Dedifferentiated amniotic fluid mesenchymal stem cell (primary cell): ENCODE results near the gene MCUB.

Experiments used
- DNase-seq: peaks from one replicate; pipeline ENCODE4 v3.0.0-alpha.2; 2016; ENCODE audit errors: extremely low spot score

MCUB gene

DNA sequence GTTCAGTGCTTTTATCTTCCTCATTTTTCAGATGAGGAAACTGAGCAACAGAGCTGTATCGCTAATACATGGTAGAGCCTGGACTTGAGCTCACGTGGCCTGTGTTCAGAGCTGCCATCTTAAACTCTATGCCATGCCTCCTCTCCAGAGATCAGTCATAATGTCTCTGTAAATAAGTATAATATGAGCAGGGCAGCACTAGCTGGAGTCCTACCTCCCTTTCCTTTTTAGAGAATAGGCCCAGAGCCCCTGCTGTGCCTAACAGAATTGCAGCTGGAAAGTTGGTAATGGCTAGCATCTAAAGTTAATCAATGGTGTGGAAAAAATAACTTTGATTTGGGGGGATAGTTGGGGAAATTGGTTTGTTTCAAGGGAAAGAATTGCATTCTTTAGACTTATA lies 122.8 kb downstream of the MCUB start:
- no peak for DNase-seq

DNA sequence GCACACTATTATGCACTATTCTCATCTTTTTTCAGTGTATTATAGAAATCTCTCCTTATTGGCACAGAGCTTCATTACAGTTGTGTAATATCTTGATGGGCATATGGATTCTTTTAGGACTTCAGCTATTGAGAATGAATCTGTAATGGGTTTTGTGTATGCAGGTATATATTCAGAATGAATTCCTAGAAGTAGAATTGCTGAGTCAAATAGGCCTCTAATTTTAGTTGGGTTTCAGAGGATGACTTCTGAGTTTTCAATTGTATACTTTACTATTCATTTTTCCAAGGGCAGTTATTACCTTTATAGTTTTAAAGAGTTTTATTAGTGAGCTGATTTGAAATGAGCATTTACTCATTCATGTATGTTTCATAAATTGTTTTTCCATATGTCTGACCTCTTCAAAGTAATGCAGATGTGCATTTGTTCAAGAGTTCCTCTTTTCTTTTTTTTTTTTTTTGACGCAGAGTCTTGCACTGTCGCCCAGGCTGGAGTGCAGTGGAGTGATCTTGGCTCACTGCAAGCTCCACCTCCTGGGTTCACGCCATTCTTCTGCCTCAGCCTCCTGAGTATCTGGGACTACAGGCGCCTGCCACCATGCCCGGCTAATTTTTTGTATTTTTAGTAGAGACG lies 123.7 kb downstream of the MCUB start:
- no peak for DNase-seq

DNA sequence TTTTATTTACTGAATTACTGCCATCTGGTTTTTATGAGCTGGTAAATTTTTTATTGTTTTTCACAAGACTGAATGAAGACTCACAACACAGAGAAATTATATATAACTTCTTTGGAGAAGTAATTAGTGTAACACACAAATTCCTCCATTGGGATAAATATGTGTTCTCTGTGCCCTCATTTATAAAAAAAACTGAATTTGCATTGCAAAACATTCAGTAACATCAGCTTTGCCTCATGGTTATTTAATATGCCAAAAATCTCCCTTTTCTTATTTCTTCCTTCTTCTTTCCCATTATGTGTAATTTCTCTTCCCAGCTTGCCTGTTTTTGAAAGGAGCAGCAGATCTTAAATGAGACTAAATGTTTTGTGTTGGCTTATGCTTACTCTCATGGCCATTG lies 124.7 kb downstream of the MCUB start:
- no peak for DNase-seq

DNA sequence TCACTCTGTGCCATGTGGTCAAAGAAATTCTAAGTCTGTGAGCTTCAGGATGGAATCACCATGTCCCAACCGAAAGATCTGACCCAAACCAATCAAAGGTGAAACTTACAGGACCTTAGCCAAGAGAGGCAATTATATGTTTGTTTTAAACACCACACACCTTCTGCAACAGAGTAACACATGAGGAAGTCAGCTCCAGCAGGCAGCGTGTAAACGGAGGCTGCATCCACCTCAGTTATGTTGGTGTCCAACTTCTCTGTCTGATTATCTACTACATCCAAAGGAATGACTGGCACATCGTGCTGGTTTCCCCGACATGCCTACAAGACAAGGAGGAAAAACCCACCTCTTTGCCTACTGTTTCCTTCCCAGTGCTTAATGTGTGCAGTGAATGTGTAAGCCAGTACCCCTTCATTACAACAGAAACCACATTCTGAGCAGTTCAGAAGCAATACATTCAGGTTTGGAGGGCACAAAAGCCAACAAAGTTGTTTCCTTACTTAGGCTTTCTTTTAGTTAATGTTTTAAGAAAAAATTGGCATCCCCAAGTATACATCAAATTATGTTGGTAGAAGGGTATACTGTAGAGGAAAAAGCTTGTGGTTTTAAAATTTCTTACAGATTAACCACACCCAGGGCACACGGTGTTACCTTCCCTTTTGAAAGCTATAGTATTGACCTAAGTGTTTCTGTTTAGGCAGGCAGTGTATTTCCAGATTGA lies 130.8 kb downstream of the MCUB start:
- no peak for DNase-seq

DNA sequence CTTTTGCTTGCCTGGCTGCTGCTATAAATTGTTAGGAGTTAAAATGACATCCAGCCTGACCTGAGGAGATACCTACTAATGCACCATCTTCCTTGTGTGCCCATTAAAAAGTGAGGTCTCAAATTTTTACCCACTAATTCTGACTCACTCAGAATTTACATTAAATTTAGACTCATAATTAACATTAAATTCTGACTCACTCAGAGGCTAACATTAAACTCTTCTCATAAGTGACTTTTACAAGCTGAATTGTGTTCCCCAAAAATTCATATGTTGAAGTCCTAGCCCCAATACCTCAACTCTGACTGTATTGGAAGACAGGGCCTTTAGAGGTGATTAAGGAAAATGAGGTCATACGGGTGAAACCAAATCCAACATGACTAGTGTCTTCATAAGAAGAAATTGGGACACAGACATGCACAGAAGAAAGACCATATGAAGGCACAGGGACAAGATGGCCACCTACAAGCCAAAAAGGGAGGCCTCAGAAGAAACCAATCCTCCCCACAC lies 131.4 kb downstream of the MCUB start:
- no peak for DNase-seq

DNA sequence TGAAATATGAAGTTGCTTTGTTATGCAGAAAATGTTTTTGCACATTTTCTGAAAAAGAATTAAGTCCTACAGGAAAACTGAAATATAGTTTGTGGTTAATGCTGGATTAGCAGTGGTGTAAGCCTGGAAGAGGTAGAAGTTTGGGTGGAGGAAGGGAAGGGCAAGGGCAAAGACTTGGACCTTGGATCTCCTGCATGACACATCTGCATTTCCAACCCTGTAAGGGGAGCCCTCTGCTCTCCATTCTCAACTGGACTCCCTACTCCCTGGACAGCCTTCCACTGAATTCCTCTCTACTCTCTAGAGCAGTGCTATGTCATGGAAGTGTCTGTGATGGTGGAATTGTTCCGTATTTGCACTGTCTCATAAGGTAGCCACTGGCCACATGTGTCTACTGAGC lies 138.6 kb downstream of the MCUB start:
- DNase-seq, result no peak

DNA sequence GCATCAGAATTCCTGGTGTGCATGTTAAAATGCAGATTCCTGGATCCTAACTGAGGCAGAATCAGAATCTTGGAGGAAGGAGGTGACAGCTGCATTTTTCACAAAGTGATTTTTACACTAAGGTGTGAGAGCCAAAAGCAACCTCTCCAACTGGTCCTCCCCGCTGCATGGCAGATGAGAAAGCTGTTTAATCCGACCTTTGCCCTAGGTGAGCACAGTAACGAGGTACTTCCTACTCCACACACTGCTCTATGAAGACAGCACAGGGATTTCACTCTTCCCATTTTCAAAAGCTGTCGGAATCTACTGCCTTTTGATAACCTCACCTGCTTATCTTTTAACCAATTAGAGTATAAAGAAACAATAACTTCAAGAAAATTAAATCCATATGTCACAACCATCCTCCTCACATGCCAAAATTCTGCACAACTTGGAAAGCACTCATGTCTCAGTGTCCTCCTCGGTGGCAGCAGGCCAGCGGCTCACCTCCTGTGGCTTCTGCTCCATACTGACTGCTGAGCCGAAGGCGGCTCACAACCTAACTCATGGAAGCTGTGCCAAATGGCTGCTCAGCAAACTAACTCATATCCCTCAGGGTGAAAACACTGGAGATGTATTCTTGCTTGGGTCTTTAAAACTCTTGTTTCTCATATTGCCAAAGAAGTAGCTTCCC lies 139.6 kb downstream of the MCUB start:
- DNase-seq, result no peak

DNA sequence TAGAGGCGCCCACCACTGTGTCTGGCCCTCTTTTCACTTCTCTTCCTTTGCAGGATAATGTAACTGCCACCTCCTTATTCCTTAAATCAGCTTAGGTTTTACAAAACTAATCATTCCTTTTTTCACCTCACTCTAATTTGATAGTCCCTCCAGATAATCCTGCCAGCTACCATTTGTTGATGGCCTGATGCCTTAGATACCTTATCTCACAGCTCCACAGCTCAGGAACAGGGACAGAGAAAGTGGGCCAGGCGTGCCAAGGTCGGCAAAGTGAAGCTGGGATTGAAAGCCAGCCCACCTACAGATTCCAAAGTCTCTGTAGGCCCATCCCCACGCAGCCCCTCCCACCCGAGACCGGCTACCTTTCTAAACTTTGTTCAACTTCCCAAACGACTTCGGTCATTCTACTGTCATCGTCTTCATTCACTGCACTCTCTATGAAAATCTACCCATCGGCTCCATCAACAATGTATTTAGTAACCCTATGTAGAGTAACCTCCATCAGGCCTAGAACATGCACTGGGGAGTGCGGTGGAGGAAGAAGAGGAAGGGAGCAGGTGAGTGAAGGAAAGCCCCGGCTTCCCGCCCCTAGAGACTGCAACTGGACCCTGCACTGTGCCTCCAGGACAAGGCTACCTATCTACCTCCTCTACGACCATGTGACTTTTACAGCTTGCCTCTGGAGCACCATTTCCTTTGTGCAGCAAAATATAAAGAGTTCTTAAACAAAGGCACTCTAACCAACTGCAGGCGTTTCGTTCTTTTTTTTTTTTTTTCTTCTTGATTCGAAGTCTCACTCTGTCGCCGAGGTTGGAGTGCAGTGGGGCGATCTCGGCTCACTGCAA lies 141.7 kb downstream of the MCUB start:
- DNase-seq, result no peak

DNA sequence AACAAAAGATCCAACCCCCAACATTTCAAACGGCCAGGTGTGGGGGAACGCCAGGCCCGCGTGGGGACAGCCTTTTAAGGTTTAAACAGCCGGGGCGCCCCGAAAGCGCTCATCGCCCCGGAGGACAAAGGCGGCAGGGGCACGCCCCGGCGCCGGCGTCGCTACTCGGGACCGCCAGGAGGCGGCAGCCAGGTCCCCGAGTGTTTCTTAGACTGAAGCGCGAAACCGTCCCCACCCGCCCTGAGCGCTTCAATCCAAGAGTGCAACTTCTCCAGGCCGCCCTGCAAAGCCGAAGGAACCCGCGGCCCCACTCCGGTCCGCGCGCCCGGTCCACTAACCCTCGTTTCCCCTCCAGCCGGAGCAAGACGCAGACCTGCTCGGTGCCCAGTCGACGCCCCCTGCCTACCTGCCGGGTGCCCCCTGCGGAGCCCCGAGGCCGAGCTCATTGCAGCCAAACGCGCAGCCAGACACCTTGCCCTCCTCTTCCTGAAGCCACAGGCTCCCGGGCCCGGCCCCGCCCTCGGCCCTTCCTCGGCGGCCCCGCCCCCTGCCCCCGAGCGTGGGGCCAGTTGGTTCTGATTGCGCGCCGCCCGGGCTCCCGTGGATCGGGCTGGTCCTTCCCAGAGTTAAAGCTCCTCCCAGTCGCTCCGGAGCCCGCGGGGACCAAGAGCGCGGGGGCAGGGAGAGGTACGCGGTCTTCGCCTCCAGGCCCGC lies 143.1 kb downstream of the MCUB start, which contains the start of gene CASP6:
TSS of gene CASP6 (minus strand) at position 496 of the 714 bp plus-strand sequence. CDS start at position 446, 50 bp downstream.
- peak; percentile 49 for DNase-seq

DNA sequence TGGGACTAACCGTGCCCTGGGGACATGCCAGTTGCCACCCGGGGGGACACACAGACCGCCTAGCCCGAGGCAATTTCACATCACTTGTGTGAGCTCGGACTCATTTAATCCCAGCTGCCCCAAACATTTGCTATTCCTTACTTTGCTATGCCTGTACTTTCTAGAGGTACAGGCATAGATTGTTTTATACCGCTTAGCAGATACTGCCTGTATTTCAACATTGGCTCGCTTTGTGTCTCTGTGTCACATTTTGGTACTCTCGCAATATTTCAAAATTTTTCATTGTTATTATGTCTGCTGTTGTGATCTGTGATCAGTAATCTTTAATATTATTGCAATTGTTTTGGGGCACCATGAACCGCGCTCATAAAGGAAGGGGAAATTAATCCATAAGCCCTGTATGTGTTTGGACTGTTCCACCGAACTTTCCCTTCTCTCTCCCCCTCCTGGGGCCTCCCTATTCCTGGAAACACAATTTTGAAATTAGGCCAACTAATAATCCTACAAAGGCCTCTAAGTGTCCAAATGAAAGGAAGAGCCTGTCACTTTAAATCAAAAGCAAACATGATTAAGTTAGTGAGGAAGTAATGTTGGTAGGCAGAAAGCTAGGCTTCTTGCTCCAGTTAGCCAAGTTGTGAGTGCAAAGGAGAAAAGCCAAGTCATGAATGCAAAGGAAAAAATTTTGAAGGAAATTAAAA lies 143.8 kb downstream of the MCUB start:
- DNase-seq, result no peak

DNA sequence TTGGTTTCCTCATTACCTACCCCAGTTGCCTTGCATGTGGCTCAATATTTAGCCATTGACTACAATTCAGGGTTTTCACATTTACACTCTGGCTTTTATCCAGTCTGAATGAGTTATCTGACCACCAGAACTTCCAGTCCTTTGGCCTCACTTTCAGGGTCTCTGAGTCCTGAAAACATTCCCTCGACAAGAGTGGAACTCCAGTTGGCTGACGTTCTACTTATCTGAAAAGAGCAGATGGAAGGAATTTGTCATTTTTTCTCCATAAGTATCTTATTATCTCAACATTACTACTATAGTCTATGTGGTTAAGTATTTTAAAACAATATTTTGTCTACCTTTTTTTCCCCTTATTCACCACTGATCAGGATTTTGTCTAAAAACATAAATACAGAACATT lies 148.4 kb downstream of the MCUB start:
- no peak for DNase-seq

DNA sequence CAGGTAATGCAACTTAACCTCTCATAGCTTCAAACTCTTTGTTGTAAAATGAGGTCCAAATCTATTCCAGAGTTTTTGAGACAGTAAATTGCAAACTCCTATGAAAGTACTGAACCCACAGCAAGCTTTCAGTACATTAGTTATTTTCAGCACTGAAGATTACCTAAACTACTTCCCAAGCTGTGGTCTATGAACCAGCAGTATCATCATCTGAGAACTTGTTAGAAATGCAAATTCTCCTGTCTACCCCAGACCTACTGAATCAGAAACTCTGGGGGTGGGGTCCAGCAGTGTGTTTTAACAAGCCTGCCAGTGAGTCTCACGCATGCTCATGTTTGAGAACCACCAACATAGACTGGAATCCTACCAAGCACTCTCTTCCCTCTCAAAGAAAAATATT lies 148.9 kb downstream of the MCUB start:
- no peak for DNase-seq

DNA sequence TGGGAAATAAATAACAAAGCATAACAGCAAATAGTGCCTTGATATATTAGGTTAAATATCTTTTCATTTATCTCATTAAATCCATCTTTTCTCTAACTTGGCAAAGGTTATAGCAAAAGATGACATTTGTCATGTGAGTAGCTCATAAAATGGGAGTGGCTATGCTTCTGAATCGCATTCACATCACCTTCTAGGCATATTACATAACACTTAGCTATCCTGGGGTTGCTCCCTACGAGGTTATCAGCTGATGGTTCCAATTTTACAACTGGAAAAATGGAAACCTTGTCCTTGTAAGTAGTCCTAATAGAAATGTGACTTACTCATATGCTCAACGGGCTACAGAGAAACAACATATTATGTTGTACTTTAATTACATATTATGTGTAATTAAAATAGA lies 153.5 kb downstream of the MCUB start:
- no peak for DNase-seq

DNA sequence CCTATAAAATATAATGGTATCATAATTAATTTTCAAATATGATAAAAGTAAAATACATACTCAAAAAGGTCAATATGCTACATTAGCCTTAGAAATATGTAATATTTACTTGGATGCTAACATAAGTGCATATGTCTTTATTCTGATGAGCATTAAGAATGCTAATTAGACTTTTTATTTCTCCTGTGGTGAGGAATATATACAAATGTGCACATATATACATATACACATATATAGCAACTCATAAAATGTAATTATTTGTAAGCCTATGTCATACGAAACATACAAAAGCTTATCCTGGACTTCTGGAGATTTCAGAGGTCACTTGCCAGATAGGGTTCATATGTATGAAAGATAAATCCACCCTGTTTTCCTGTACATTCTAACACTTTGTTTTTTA lies 158.7 kb downstream of the MCUB start:
- no peak for DNase-seq

DNA sequence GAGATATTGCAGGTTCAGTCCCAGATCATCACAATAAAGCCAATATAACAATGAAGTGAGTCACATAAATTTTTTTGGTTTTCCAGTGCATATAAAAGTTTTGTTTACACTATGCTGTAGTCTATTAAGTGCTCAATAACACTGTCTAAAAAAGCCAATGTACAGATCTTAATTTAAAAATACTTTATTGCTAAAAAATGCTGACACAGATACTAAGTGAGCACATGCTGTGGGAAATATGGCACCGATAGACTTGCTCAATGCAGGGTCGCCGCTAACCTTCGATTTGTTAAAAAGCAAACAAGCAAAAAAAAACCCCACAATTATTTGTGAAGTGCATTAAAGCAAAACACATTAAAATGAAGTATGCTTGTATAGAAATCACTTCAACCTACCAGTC lies 159.6 kb downstream of the MCUB start:
- DNase-seq, result no peak

DNA sequence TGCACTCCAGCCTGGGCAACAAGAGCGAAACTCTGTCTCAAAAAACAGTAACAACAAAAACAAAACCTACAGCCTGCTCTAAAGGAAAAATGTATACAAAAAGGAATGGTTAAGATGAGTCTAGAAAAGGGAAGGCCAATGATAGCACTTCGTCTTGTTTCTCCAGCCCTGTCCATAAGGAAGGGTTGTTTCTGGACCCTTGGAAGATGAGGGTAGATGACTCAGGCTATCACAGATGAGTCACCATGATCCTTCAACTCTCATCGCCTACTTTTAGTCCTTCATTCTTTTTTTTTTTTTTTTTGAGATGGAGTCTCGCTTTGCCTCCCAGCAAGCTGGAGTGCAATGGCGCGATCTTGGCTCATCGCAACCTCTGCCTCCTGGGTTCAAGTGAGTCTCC lies 161.0 kb downstream of the MCUB start:
- DNase-seq, result no peak

DNA sequence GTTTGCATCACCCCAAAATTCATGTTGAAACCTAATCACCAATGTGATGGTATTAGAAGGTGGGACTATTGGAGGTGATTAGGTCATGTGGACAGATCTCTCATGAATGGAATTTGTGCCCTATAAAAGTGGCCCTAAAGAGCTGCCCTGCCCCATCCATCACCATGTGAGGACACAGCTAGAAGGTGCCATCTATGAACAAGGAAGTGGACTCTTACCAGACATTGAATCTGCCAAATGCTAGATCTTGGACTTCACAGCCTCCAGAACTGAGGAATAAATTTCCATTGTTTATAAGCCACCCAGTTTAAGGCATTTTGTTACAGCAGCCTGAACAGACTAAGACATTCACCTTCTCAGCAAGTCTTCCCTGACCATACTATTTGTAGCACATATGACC lies 162.3 kb downstream of the MCUB start:
- no peak for DNase-seq

DNA sequence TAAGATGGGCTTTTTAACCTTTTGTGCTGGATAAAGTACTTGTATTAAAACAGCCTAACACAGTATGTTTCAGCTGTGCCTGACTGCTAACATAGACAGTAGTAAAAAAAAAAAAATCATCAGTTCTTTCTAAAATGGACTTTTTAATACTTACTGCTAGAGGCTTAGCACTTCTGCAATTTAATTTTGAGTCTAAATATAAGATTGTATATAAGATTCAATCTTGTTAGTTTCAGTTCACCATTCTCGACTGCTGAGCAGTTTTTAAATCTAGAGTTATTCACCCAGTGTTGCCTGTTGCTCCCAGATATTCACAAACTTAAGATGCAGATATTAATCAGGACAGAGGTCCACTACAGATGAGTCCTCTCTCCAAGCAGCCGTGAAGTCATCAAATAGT lies 163.1 kb downstream of the MCUB start:
- DNase-seq, result no peak

DNA sequence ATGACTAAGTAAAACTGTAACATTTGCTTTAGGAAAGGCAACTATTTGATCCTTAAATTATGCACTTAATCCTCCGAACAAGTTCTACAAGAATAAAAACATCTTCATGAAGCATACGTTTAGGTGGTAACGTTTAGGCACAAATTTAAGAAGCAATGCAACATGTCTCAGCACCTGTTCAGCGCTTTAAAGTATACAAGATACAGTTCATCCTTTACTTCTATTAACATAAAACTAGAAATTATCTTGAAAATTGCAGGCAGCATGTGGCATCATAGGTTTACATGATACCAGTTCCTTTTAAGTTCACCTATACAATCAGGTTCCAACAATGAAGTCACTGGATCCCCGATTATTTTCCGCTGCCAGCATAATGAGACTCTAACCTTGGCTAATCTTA lies 168.3 kb downstream of the MCUB start:
- DNase-seq, result no peak

DNA sequence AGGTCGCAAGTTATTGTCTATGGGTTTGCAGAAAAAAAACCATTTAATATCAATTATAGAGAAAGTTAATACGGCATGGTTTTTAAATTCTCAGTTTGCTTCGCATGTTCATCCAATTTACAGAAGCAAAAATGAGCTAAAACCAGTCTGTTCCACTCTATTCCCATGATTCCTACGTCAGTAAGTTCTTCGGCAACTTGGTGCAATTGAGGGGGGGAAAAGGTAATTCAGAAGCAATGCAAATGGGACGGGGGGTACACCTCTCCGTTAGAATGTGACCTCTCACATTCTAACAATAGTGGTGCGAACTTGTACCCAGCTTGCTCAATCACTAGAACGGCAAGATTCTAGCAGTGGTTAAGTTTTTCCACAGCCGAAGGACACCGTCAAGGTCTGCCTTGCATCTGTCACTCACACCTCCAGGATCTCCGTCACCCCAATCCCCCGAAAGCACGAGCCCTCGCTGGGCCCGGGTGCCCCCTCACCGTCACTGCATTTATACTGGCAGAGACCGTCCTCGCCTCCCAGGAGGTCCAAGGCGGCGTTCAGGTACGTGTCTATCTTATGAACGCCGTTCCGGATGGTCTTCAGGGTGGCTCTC lies 169.2 kb downstream of the MCUB start:
- no peak for DNase-seq
